ENCODE measurements around the gene ARHGAP31. TPM values are rescaled to one million over a fixed set of nuclear protein-coding genes. Genes with fewer than 3 reads are reported as not detected.
"Not testable (repeated sequence)": the region's sequence is repeated elsewhere in the genome, so short reads cannot be mapped to it uniquely, and the experiment has no call there.

Gene ARHGAP31, protein sequence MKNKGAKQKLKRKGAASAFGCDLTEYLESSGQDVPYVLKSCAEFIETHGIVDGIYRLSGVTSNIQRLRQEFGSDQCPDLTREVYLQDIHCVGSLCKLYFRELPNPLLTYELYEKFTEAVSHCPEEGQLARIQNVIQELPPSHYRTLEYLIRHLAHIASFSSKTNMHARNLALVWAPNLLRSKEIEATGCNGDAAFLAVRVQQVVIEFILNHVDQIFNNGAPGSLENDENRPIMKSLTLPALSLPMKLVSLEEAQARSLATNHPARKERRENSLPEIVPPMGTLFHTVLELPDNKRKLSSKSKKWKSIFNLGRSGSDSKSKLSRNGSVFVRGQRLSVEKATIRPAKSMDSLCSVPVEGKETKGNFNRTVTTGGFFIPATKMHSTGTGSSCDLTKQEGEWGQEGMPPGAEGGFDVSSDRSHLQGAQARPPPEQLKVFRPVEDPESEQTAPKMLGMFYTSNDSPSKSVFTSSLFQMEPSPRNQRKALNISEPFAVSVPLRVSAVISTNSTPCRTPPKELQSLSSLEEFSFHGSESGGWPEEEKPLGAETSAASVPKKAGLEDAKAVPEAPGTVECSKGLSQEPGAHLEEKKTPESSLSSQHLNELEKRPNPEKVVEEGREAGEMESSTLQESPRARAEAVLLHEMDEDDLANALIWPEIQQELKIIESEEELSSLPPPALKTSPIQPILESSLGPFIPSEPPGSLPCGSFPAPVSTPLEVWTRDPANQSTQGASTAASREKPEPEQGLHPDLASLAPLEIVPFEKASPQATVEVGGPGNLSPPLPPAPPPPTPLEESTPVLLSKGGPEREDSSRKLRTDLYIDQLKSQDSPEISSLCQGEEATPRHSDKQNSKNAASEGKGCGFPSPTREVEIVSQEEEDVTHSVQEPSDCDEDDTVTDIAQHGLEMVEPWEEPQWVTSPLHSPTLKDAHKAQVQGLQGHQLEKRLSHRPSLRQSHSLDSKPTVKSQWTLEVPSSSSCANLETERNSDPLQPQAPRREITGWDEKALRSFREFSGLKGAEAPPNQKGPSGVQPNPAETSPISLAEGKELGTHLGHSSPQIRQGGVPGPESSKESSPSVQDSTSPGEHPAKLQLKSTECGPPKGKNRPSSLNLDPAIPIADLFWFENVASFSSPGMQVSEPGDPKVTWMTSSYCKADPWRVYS (N-terminal part only)
- 1 to 10 TPM in 1 of 6 donors, under 1 TPM in 4, not detected in 1; 0.54 to 1.5 (median 0.83) TPM for polyA plus RNA-seq (ENCODE audit: low read depth in 6 of 6)

DNA sequence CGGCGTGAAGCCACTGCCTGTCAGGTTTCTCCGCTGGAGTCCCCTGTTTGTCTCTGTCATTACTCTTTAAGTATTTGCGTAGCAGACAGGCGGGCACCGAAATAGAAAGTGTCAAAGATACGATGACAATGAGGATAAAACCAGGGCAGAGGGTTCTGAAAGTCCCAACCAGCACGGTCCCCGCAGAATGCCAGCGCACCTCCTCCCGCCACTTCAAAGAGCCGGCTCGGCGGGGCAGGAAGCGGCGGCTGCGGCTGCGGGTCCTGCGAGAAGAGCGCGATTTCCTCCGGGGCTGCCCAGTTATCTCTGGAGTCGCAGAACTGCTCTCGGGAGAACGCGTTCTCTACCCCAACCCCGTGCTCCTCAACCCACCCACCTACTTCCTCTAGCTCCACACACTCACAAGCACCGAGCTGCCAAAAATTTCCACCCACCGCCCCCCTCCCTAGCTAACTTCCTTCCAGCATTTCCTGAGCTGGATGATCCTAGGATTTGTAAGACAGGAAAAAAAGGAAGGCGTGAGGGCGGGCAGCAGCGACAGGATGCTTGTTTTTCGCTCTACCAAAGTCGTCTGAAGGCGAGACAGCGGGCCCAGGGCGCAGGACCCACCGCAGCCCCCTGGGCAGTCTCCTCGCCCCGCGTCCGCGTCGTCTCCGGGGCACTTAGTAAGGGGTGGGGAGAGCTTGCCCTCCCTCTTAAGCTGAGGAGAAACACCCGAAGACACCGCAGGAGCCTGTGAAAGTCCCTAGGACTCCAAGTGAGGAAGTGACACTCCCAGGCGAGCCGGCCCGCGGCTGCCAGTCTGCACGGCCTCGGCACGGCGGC lies at the start of gene ARHGAP31:
TSS of gene ARHGAP31 (plus strand) at position 513 of the 825 bp plus-strand sequence. CDS start 522 bp downstream, outside the sequence.
- DNase-seq: peak; percentile 78
- Mint-ChIP-seq H3K9me3 (no peaks in the 10 kb centered on the region), H3K27me3 (peaks cover 0 to 11% (median 0%) of the 10 kb centered on the region in 3 donors), H3K36me3 (no peaks in the 10 kb centered on the region), H3K27ac (peak within 1 kb of the TSS; percentile 91 to 97 (median 94)), H3K4me1 (peaks cover 16 to 37% (median 24%) of the 10 kb centered on the region in 3 donors), H3K4me3 (peak within 1 kb of the TSS; percentile 87 to 97 (median 93))
- peak; percentile 86 to 89 for ATAC-seq (ENCODE audit: low read depth in 2 of 2)

DNA sequence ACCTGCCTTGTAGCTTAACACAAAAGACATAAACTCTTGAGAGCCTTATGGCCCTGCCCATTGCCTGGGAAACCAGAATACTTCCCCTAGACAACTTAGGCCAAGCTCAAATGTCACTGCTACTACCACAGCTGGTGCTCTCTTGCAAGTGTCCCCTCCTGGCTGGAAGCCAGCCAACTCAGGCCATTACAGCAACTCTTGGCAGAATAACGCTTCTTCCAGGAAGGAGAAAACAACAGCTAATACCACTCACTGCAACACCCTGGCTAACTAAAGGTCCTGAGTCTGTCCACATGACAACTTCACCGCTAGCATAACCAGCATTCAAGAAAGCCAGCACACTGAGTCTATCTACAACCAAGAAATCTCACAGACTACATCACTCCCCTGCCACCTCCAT lies 48.4 kb upstream of the ARHGAP31 start:
- ATAC-seq (ENCODE audit: low read depth in 2 of 2) (no peak), DNase-seq (no peak)
- Mint-ChIP-seq H3K9me3 (peaks cover 0 to 36% (median 24%) of the 10 kb centered on the region in 7 donors), H3K4me1 (peaks cover 0 to 7% (median 4%) of the 10 kb centered on the region in 3 donors), H3K27ac (peak overlapping the region in 1 of 6 donors; percentile 54), H3K36me3 (peaks cover 7 to 10% of the 10 kb centered on the region in 2 donors), H3K4me3 (peak overlapping the region in 1 of 8 donors; percentile 3), H3K27me3 (peaks cover 0 to 23% (median 3%) of the 10 kb centered on the region in 3 donors)

DNA sequence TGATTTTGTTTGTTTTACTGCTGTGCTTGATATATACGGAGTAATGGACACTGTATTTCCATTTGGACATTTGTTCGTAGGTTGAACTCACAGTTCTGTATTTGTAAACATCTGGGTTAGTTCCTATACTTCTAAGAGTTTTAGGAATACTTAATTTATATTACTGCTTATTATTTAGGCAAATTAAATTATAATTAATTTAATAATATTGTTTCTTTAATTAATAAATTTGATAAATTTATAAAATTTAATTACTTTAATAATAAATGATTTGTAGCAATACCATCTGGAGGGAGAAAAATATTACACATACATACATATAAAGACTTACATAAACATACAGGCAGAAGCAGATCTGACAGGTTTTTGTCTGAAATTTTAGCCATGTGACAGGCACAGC lies 39.0 kb upstream of the ARHGAP31 start:
- H3K4me3 Mint-ChIP-seq: no peak overlapping the region
- no peaks in the 10 kb centered on the region for H3K36me3 Mint-ChIP-seq
- no peak for DNase-seq
- peaks cover 0 to 2% (median under 1%) of the 10 kb centered on the region in 7 donors for H3K9me3 Mint-ChIP-seq
- ATAC-seq (ENCODE audit: low read depth in 2 of 2): no peak
- peaks cover 0 to under 1% (median 0%) of the 10 kb centered on the region in 3 donors for H3K27me3 Mint-ChIP-seq
- H3K27ac Mint-ChIP-seq: no peak overlapping the region
- H3K4me1 Mint-ChIP-seq: peaks cover 13 to 21% (median 17%) of the 10 kb centered on the region in 3 donors

DNA sequence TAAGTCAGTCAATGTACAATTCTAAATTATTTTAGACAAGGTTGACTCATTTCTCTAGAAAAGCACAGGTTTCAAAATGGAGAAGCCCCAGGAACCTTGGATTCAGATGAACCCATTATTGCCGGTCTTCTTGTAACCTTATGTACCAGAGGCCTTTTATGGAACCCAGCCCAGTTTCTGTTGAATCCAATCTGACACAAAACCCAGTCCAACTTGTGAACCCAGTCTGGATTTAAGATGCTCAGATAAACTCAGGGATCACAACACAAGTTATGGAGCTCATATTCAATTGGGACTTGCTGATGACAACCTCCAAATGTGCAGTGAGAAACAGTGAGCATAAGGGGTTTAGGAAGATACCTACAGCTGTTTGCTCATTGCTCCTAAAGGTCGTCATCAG lies 37.1 kb upstream of the ARHGAP31 start:
- Mint-ChIP-seq H3K4me3 (no peak overlapping the region), H3K27me3 (no peaks in the 10 kb centered on the region), H3K27ac (no peak overlapping the region), H3K4me1 (peaks cover 13 to 21% (median 17%) of the 10 kb centered on the region in 3 donors), H3K9me3 (peaks cover 0 to 2% (median 0%) of the 10 kb centered on the region in 7 donors), H3K36me3 (no peaks in the 10 kb centered on the region)
- ATAC-seq (ENCODE audit: low read depth in 2 of 2): no peak
- no peak for DNase-seq

DNA sequence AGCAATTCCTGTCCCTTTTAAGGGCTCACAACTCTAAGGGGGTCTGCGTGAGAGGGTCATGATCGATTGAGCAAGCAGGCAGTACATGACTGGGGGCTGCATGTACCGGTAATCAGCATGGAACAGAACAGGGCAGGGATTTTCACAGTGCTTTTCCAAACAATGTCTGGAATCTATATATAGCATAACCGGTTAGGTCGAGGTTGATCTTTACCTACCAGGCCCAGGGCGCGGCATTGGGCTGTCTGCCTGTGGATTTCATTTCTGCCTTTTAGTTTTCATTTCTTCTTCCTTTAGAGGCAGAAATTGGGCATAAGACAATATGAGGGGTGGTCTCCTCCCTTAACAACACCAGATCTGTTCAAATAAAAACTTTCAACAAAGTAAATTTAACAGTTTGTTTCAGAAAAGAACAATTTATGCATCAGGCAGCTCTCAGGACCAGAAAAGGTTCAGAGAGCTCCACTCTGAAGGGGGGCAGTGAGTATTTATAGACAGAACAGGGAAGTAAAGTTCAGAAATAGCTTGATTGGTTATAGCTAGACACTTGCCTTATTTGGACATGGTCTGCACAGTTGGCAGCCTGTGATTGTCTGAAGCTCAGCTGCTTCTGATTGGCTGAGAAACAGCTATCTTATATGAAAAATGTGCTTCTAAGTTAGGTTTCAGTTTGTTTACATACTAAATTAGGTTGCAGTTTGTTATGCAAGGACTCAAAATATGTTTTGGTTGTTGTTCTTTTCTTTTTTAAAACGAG lies 36.4 kb upstream of the ARHGAP31 start:
- H3K27me3 Mint-ChIP-seq: no peaks in the 10 kb centered on the region
- H3K36me3 Mint-ChIP-seq: no peaks in the 10 kb centered on the region
- peaks cover 0 to 2% (median 0%) of the 10 kb centered on the region in 7 donors for H3K9me3 Mint-ChIP-seq
- DNase-seq: no peak
- peak; percentile 61 to 64 for ATAC-seq (ENCODE audit: low read depth in 2 of 2)
- H3K4me3 Mint-ChIP-seq: peak overlapping the region in 2 of 8 donors; percentile 45 to 57
- H3K4me1 Mint-ChIP-seq: peaks cover 13 to 21% (median 17%) of the 10 kb centered on the region in 3 donors
- H3K27ac Mint-ChIP-seq: peak overlapping the region in 3 of 6 donors; percentile 42 to 79 (median 78)

DNA sequence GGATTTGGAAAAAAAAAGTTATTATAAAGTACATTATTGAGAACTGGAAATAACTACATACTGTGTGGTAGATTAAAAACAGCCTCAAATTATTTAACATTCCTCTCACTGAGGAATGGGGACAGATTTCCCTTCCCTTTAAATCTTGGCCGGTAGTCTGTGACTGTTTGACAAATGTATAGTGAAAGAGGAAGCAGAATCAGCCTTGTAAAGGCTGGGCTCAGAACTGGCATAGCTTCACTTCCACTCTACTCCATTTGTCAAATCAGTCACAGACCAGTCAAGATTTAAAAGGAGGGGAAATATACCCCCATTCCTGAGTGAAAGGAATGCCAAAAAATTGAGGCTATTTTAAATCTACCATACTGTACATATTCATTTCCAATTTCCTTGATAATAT lies 35.3 kb upstream of the ARHGAP31 start:
- H3K4me3 Mint-ChIP-seq: no peak overlapping the region
- H3K27ac Mint-ChIP-seq: peak overlapping the region in 2 of 6 donors; percentile 7 to 8
- no peaks in the 10 kb centered on the region for H3K36me3 Mint-ChIP-seq
- ATAC-seq (ENCODE audit: low read depth in 2 of 2): peak; percentile 94 to 95
- peaks cover 13 to 21% (median 17%) of the 10 kb centered on the region in 3 donors for H3K4me1 Mint-ChIP-seq
- DNase-seq: no peak
- H3K9me3 Mint-ChIP-seq: peaks cover 0 to 2% (median 0%) of the 10 kb centered on the region in 7 donors
- H3K27me3 Mint-ChIP-seq: peaks cover 0 to 6% (median 4%) of the 10 kb centered on the region in 3 donors

DNA sequence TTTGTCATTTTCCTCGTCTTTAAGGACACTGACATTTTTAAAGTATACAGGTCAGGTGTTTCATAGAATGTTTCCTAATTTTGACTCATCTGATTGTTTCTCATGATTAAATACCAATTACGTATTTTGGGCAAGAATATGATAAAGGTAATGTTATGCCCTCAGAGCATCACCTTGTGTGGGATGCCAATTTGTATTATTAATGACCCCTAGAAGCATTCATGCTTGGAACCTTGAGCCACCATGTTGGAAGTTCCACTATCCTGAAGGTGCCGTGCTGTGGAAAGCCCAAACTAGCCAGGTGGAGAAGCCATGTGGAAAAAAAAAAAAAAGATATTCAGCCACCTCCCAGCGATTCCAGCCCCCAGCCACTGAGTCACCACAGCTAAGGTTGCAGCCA lies 34.4 kb upstream of the ARHGAP31 start:
- no peak for DNase-seq
- Mint-ChIP-seq H3K4me1 (peaks cover 13 to 21% (median 17%) of the 10 kb centered on the region in 3 donors), H3K27ac (peak overlapping the region in 1 of 6 donors; percentile 32), H3K36me3 (no peaks in the 10 kb centered on the region), H3K27me3 (peaks cover 0 to 11% (median 5%) of the 10 kb centered on the region in 3 donors), H3K4me3 (no peak overlapping the region), H3K9me3 (peaks cover 0 to 2% (median 0%) of the 10 kb centered on the region in 7 donors)
- ATAC-seq (ENCODE audit: low read depth in 2 of 2): no peak

DNA sequence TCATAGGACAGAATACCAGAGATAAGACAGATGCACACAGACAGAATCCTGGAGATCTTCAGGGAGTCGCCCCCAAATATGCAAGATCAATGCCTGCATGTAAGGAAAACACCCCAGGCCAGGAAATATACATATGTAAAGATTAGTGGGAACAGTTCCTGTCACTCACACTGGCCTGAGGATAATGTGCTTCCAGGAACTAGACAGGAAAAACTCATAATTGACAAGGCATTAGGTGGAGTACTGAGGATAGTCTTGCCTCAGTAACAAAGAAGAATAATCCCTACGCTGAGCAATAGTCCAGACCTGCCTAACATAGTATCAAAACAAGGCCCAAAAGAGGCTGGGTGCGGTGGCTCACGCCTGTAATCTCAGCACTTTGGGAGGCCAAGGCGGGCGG lies 33.1 kb upstream of the ARHGAP31 start:
- Mint-ChIP-seq H3K4me3 (no peak overlapping the region), H3K27ac (no peak overlapping the region), H3K27me3 (peaks cover 0 to 11% (median 5%) of the 10 kb centered on the region in 3 donors), H3K9me3 (peaks cover 0 to 2% (median 0%) of the 10 kb centered on the region in 7 donors), H3K4me1 (peaks cover 13 to 21% (median 17%) of the 10 kb centered on the region in 3 donors), H3K36me3 (no peaks in the 10 kb centered on the region)
- ATAC-seq (ENCODE audit: low read depth in 2 of 2) (no peak), DNase-seq (no peak)

DNA sequence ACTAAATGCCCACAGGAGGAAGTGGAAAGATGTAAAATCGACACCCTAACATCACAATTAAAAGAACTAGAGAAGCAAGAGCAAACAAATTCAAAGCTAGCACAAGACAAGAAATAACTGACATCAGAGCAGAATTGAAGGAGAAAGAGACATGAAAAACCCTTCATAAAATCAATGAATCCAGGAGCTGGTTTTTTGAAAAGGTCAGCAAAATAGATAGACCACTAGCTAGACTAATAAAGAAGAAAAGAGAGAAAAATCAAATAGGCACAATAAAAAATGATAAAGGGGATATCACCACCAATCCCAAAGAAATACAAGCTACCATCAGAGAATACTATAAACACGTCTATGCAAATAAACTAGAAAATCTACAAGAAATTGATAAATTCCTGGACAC lies 24.0 kb upstream of the ARHGAP31 start:
- not testable (repeated sequence) for H3K4me3 Mint-ChIP-seq; DNase-seq; ATAC-seq (ENCODE audit: low read depth in 2 of 2); H3K36me3 Mint-ChIP-seq; H3K4me1 Mint-ChIP-seq
- peak overlapping the region in 1 of 6 donors; percentile 10 for H3K27ac Mint-ChIP-seq
- H3K27me3 Mint-ChIP-seq: peaks cover 5 to 38% (median 21%) of the 10 kb centered on the region in 3 donors
- peaks cover 3 to 11% (median 4%) of the 10 kb centered on the region in 7 donors for H3K9me3 Mint-ChIP-seq

DNA sequence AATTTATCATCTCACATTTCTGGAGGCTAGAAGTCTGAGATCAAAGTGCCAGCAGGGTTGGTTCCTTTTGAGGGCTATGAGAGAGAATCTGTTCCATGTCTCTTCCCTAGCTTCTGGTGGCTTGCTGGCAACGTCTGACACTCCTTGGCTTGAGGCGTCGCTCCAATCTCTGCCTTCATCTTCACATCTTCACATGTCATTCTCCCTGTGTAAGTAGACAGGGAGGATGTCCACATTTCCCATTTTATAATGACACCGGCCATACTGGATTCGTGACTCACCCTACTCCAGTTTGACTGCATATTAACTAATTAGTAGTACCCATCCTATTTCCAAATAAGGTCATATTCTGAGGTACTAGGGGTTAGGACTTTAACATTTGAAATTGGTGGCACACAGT lies 17.5 kb upstream of the ARHGAP31 start:
- peaks cover 2 to 4% (median 3%) of the 10 kb centered on the region in 7 donors for H3K9me3 Mint-ChIP-seq
- H3K27ac Mint-ChIP-seq: no peak overlapping the region
- H3K27me3 Mint-ChIP-seq: no peaks in the 10 kb centered on the region
- peaks cover 3% of the 10 kb centered on the region in 2 donors for H3K36me3 Mint-ChIP-seq
- H3K4me3 Mint-ChIP-seq: no peak overlapping the region
- DNase-seq: no peak
- no peaks in the 10 kb centered on the region for H3K4me1 Mint-ChIP-seq
- no peak for ATAC-seq (ENCODE audit: low read depth in 2 of 2)

DNA sequence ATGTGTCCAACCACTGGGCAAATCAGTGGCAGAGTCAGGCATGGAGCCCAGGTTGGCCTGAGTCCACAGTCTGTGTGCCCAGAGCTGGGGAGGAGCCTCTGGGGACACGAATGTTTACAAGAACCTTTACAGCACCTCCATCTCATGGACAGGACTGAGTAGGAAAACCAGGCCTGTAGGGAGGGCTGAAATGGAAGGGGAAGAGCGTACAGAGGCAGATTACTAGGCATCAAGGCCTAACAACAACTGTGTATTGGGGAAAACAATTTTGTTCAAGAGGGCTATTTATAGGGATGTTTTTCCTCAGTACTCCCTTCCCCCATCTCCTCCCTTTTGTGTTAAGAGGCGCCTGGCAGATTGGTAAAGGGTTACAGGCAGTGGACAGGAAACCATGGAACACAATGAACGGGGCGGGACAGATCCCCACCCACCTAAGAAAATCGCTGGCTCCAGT lies 15.1 kb upstream of the ARHGAP31 start:
- no peak for ATAC-seq (ENCODE audit: low read depth in 2 of 2)
- no peaks in the 10 kb centered on the region for H3K4me1 Mint-ChIP-seq
- peaks cover 9 to 27% (median 22%) of the 10 kb centered on the region in 7 donors for H3K9me3 Mint-ChIP-seq
- no peak for DNase-seq
- no peaks in the 10 kb centered on the region for H3K27me3 Mint-ChIP-seq
- peak overlapping the region in 1 of 6 donors; percentile 10 for H3K27ac Mint-ChIP-seq
- peaks cover 15 to 17% of the 10 kb centered on the region in 2 donors for H3K36me3 Mint-ChIP-seq
- no peak overlapping the region for H3K4me3 Mint-ChIP-seq
